H1 (cell line): ENCODE data around the gene AMN. TPM values are rescaled to one million over a fixed set of nuclear protein-coding genes. Genes with fewer than 3 reads are reported as not detected.

ENCODE experiments used
- CBX5 ChIP-seq: fragments of 300-800, 300-1000 bp; sonication (generic); IDR thresholded peaks from 2 replicates; pipeline ENCODE4 v1.7.1; 2016; ENCODE audit warnings: antibody characterized with exemption, low read length, low read depth
- CHD7 ChIP-seq: fragments of 300-600 bp; sonication (generic); IDR thresholded peaks from 2 replicates; pipeline ENCODE4 v1.7.1; 2012; ENCODE audit warnings: low read length, moderate library complexity, mild to moderate bottlenecking, inconsistent platforms; ENCODE audit not compliant: insufficient replicate concordance
- CTBP2 ChIP-seq: IDR thresholded peaks from 2 replicates; pipeline ENCODE4 v1.7.0; 2011; ENCODE audit warnings: borderline replicate concordance, mild to moderate bottlenecking, moderate library complexity, mixed read lengths, low read length; ENCODE audit not compliant: insufficient read depth, insufficient read length
- EGR1 ChIP-seq: IDR thresholded peaks from 2 replicates; pipeline ENCODE4 v1.6.1; 2011; ENCODE audit warnings: low read depth, low read length, borderline replicate concordance
- RXRA ChIP-seq: IDR thresholded peaks from 2 replicates; pipeline ENCODE4 v1.6.1; 2011; ENCODE audit warnings: low read depth, mild to moderate bottlenecking, low read length, moderate library complexity; ENCODE audit not compliant: insufficient read depth
- SAP30 ChIP-seq: fragments of 300-600 bp; sonication (generic); IDR thresholded peaks from 2 replicates; pipeline ENCODE4 v1.7.1; 2012; ENCODE audit warnings: low read length, moderate library complexity, mild to moderate bottlenecking, inconsistent platforms; ENCODE audit not compliant: insufficient read depth, insufficient replicate concordance
- polyA plus RNA-seq, 7 experiments: library from polyadenylated mRNA; depleted of rRNA in 3 of 7; stranded (reverse) in 5 of 7; unstranded in 2 of 7; fragments of >200 nt in 5 of 7; fragments of 200-250 nt in 2 of 7; gene quantifications; 1 replicate in 5 of 7; 2 replicates in 1 of 7; 4 replicates in 1 of 7; pipeline versions ENCODE4 v1.2.1 to v1.2.3, GENCODE V29; 2011 to 2013; ENCODE audit warnings: missing spikeins in 2 of 7, mixed read lengths in 2 of 7
- total RNA-seq: library from RNA; stranded (reverse); fragmentation: NEBNext Ultra II Directional; extraction: Animal tissue kit (Norgen Biotek cat#: 25700); gene quantifications from 2 replicates; pipeline ENCODE4 v1.2.1, GENCODE V29; 2021
- TF ChIP-seq, protein P1 (sequence below), 3 experiments: IDR thresholded peaks; 1 replicate in 2 of 3; 2 replicates in 1 of 3; pipeline versions ENCODE4 v1.5.1 to v1.6.1; 2011; ENCODE audit warnings: low read length in 3 of 3, mild to moderate bottlenecking in 3 of 3, inconsistent platforms in 2 of 3, low read depth in 1 of 3, moderate library complexity in 1 of 3; ENCODE audit not compliant: insufficient read depth in 1 of 3; ENCODE audit errors: control extremely low read depth in 1 of 3

Gene AMN
- total and polyA plus RNA-seq, 2 of the 8 experiments (the other 6 are each of a cell fraction or from before 2014, with no cell fraction given), result 0.77 to 1.5 TPM

GRCh38 chr14:102948698-102949061 is 26.2 kb downstream of the AMN start (continued):
- no peak for TF ChIP-seq CHD7
- no peak for TF ChIP-seq CBX5
- no peak for TF ChIP-seq SAP30
- no peak for TF ChIP-seq EGR1
- TF ChIP-seq, protein P1, sequence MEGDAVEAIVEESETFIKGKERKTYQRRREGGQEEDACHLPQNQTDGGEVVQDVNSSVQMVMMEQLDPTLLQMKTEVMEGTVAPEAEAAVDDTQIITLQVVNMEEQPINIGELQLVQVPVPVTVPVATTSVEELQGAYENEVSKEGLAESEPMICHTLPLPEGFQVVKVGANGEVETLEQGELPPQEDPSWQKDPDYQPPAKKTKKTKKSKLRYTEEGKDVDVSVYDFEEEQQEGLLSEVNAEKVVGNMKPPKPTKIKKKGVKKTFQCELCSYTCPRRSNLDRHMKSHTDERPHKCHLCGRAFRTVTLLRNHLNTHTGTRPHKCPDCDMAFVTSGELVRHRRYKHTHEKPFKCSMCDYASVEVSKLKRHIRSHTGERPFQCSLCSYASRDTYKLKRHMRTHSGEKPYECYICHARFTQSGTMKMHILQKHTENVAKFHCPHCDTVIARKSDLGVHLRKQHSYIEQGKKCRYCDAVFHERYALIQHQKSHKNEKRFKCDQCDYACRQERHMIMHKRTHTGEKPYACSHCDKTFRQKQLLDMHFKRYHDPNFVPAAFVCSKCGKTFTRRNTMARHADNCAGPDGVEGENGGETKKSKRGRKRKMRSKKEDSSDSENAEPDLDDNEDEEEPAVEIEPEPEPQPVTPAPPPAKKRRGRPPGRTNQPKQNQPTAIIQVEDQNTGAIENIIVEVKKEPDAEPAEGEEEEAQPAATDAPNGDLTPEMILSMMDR (IDR thresholded peaks at IDR 0.05; ENCODE audit: control extremely low read depth in 1 of 3, insufficient read depth in 1 of 3, low read depth in 1 of 3, low read length in 3 of 3), result no peak
- no peak for TF ChIP-seq RXRA
- no peak for TF ChIP-seq CTBP2
- TF ChIP-seq, all 59 proteins: peak for 0
